GM23338 (cell line): ENCODE data around the gene NMNAT1.

ENCODE experiments used
- CREB1 ChIP-seq: fragments of 250-450 bp; sonication (Bioruptor Pico); IDR thresholded peaks from 2 replicates; pipeline ENCODE4 v1.5.0; 2020; ENCODE audit warnings: low read depth, mild to moderate bottlenecking, moderate library complexity
- CTCF ChIP-seq, 2 experiments: fragments of 200-600 bp in 1 of 2; sonication (generic) in 1 of 2; conservative IDR thresholded peaks; 2 replicates each; pipeline versions ENCODE4 v1.5.1 to v1.6.1; 2016 to 2017; ENCODE audit warnings: antibody characterized with exemption in 2 of 2, low read depth in 2 of 2, mild to moderate bottlenecking in 2 of 2, moderate library complexity in 1 of 2
- EZH2 ChIP-seq: fragments of 200-600 bp; sonication (generic); IDR thresholded peaks from one replicate; pipeline ENCODE4 v1.8.0; 2017; ENCODE audit warnings: antibody characterized with exemption, mild to moderate bottlenecking, low read depth; ENCODE audit not compliant: unreplicated experiment
- EZH2phosphoT487 ChIP-seq: fragments of 200-600 bp; sonication (generic); IDR thresholded peaks from one replicate; pipeline ENCODE4 v1.8.1; 2018; ENCODE audit warnings: antibody characterized with exemption; ENCODE audit not compliant: unreplicated experiment
- JUNB ChIP-seq: IDR thresholded peaks from one replicate; pipeline ENCODE4 v1.6.1; 2016; ENCODE audit warnings: antibody characterized with exemption; ENCODE audit not compliant: unreplicated experiment
- POLR2AphosphoS5 ChIP-seq: IDR thresholded peaks from 2 replicates; pipeline ENCODE4 v1.6.1; 2016; ENCODE audit warnings: antibody characterized with exemption, low read depth
- REST ChIP-seq: IDR thresholded peaks from one replicate; pipeline ENCODE4 v1.6.1; 2018; ENCODE audit warnings: antibody characterized with exemption; ENCODE audit not compliant: unreplicated experiment
- ZNF331 ChIP-seq: fragments of 250-450 bp; sonication (Bioruptor Pico); IDR thresholded peaks from 2 replicates; pipeline ENCODE4 v1.5.0; 2020; ENCODE audit warnings: low read depth, mild to moderate bottlenecking, moderate library complexity
- ZNF462 ChIP-seq: fragments of 250-450 bp; sonication (Bioruptor Pico); IDR thresholded peaks from 2 replicates; pipeline ENCODE4 v1.5.0; 2020; ENCODE audit warnings: mild to moderate bottlenecking, moderate library complexity

- TF ChIP-seq REST (no peak), CTCF (conservative IDR thresholded peaks at IDR 0.05; ENCODE audit: low read depth in 2 of 2) (no peak), POLR2AphosphoS5 (no peak), ZNF331 (no peak), EZH2 (no peak), EZH2phosphoT487 (no peak), CREB1 (no peak), JUNB (no peak), ZNF462 (CRISPR knock-in tag) (no peak)
Measured at GRCh38 chr1:10027027-10027426, 83.8 kb downstream of the NMNAT1 start.
